ENCODE data around the gene PTGES3.
A peak's percentile ranks its signal among the peaks of the same experiment; 100 is the strongest.

PTGES3 gene

GRCh38 chr12:56723889-56724700, 36.0 kb upstream of the PTGES3 start:
- TF ChIP-seq, protein P1, sequence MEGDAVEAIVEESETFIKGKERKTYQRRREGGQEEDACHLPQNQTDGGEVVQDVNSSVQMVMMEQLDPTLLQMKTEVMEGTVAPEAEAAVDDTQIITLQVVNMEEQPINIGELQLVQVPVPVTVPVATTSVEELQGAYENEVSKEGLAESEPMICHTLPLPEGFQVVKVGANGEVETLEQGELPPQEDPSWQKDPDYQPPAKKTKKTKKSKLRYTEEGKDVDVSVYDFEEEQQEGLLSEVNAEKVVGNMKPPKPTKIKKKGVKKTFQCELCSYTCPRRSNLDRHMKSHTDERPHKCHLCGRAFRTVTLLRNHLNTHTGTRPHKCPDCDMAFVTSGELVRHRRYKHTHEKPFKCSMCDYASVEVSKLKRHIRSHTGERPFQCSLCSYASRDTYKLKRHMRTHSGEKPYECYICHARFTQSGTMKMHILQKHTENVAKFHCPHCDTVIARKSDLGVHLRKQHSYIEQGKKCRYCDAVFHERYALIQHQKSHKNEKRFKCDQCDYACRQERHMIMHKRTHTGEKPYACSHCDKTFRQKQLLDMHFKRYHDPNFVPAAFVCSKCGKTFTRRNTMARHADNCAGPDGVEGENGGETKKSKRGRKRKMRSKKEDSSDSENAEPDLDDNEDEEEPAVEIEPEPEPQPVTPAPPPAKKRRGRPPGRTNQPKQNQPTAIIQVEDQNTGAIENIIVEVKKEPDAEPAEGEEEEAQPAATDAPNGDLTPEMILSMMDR (conservative IDR thresholded peaks at IDR 0.05; ENCODE audit: low read depth, low read length), result no peak
- peak overlapping the region; percentile 88 for H3K4me3 ChIP-seq (ENCODE audit: low read length)
- peak; percentile 43 for DNase-seq (ENCODE audit: low read depth)

GRCh38 chr12:56723352-56723751, 35.3 kb upstream of the PTGES3 start:
- TF ChIP-seq, protein P1 (conservative IDR thresholded peaks at IDR 0.05; ENCODE audit: low read depth, low read length), result peak; percentile 17

GRCh38 chr12:56722832-56723231, 34.7 kb upstream of the PTGES3 start:
- TF ChIP-seq, protein P1 (conservative IDR thresholded peaks at IDR 0.05; ENCODE audit: low read depth, low read length), result no peak
- H3K4me3 ChIP-seq (ENCODE audit: low read length), result peak overlapping the region; percentile 88
- no peak for DNase-seq (ENCODE audit: low read depth)

More at GRCh38 chr12:56723352-56723751, 35.3 kb upstream of the PTGES3 start:
- DNase-seq (ENCODE audit: low read depth), result no peak
- peak overlapping the region; percentile 88 for H3K4me3 ChIP-seq (ENCODE audit: low read length)

DNA sequence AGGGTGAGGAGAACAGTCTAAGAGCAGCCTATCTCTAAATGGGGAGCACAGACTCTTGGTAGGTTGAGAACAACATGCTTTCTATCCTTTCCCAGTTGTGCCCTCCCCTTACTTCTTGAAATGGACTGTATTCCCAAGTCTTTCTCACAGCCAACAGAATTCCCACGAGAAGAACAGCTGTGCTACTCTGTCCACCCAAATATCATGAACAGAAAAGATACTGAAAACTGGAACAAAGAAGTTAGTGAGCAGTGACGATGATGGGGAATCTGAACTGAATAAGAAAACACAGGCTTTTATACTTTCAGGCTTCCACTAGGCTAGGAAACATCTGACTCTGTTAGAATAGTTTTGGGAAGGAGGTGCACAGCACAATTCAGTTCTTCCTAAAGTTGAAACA, 33.6 kb upstream of the PTGES3 start:
- H3K4me3 ChIP-seq (ENCODE audit: low read length), result peak overlapping the region; percentile 24
- TF ChIP-seq, protein P1 (conservative IDR thresholded peaks at IDR 0.05; ENCODE audit: low read depth, low read length), result no peak
- DNase-seq (ENCODE audit: low read depth), result no peak

DNA sequence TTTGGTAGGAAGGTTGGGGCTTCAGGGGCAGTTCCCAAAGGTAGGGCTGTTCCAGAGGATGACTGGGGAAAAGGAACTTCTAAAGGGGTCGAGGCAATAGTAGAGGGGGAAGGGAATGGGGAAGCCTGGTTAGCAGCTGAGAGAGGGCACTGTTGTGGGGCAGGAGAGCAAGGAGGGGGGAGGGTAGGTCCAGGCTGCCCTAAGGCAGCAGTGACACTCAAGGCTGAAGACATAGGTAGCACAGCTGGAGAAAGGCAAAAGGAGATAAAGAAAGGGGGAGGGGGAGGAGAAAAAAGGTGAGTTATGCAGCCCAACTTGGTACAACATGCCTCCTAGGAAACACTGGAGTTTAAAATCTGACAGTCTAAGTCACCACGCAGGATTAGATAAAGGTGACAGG, 33.1 kb upstream of the PTGES3 start:
- DNase-seq (ENCODE audit: low read depth), result no peak
- no peak overlapping the region for H3K4me3 ChIP-seq (ENCODE audit: low read length)
- TF ChIP-seq, protein P1 (conservative IDR thresholded peaks at IDR 0.05; ENCODE audit: low read depth, low read length), result no peak

DNA sequence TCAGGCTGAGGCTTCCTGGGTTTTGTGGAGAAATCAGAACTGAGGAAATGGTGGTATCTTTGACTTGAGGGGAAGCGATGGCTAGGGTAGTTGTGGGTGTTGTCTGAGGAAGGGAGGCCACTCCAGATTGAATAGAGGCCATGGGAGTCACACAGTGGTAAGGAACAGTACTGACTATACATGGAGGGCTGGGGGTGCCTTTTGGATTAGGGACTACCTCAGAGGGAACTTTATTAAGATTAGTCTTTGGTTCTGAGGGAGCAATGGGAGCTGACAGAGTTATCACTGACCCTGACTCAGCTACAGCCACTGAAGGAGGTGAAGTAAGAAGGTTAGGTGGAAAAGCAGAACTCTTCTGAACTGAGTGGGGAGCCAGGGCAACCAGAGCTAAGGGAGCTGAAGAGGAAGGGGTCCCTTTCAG, 32.7 kb upstream of the PTGES3 start:
- TF ChIP-seq, protein P1 (conservative IDR thresholded peaks at IDR 0.05; ENCODE audit: low read depth, low read length), result no peak
- no peak overlapping the region for H3K4me3 ChIP-seq (ENCODE audit: low read length)
- DNase-seq (ENCODE audit: low read depth), result no peak

DNA sequence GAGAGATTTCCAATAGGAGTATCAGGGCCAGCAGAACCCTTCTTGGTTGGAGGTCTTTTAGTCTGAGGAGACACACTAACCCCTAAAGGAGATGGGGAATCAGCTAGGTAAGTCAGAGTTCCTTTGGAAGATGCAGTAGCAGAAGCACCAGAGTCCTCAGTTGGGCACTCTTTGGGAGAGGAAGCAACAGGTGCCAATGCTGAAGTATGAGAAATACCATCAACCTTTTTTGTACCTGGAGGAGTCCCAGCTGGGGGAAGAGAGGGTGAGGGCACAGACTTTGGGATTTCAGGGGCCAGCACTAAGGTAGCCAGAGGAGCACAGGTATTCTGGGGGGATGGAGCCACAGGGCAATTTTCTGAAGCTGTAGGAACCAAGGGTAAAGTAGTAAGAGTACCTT, 31.0 kb upstream of the PTGES3 start:
- no peak overlapping the region for H3K4me3 ChIP-seq (ENCODE audit: low read length)
- TF ChIP-seq, protein P1 (conservative IDR thresholded peaks at IDR 0.05; ENCODE audit: low read depth, low read length), result no peak
- DNase-seq (ENCODE audit: low read depth), result no peak

Data from retinal pigment epithelial cell (primary cell).